GM19351 (cell line): ENCODE measurements around the gene NLGN1.

ENCODE experiments used
- ATAC-seq: cut with Tn5 transposase; IDR thresholded peaks from one replicate; pipeline ENCODE4 v1.9.1; 2021; ENCODE audit warnings: mild to moderate bottlenecking, moderate library complexity; ENCODE audit not compliant: unreplicated experiment

NLGN1 gene

GRCh38 chr3:174308736-174309135 is 911.2 kb downstream of the NLGN1 start:
- no peak for ATAC-seq

- ATAC-seq, result no peak
These were observed 913.0 kb downstream of the NLGN1 start for GRCh38 chr3:174310475-174310983.

- ATAC-seq, result no peak
These were observed 917.7 kb downstream of the NLGN1 start for GRCh38 chr3:174315225-174315624.

GRCh38 chr3:174317005-174317404 is 919.5 kb downstream of the NLGN1 start:
- no peak for ATAC-seq

- ATAC-seq, result no peak
These were observed 920.6 kb downstream of the NLGN1 start for GRCh38 chr3:174318181-174318580.

- ATAC-seq, result no peak
These were observed 924.0 kb downstream of the NLGN1 start for GRCh38 chr3:174321548-174321947.

GRCh38 chr3:174322789-174323188 is 925.2 kb downstream of the NLGN1 start:
- no peak for ATAC-seq

- no peak for ATAC-seq
These were observed 927.6 kb downstream of the NLGN1 start for GRCh38 chr3:174325171-174325570.

- ATAC-seq, result no peak
These were observed 928.5 kb downstream of the NLGN1 start for GRCh38 chr3:174325834-174326700.

- ATAC-seq, result no peak
These were observed 931.8 kb downstream of the NLGN1 start for GRCh38 chr3:174329321-174329720.

GRCh38 chr3:174330303-174330702 is 932.8 kb downstream of the NLGN1 start:
- no peak for ATAC-seq

GRCh38 chr3:174331095-174331800 is 933.7 kb downstream of the NLGN1 start:
- ATAC-seq, result no peak

GRCh38 chr3:174332391-174332790 is 934.8 kb downstream of the NLGN1 start:
- ATAC-seq, result no peak

GRCh38 chr3:174333640-174334039 is 936.1 kb downstream of the NLGN1 start:
- no peak for ATAC-seq

- no peak for ATAC-seq
These were observed 936.6 kb downstream of the NLGN1 start for GRCh38 chr3:174334111-174334510.

GRCh38 chr3:174335324-174335723 is 937.8 kb downstream of the NLGN1 start:
- no peak for ATAC-seq

- no peak for ATAC-seq
These were observed 938.4 kb downstream of the NLGN1 start for GRCh38 chr3:174335910-174336309.
